ENCODE measurements around the gene UBR7. TPM values are rescaled to one million over a fixed set of nuclear protein-coding genes. Genes with fewer than 3 reads are reported as not detected.

The UBR7 gene
- total RNA-seq, 2 experiments from 2014 or later: 38.5 to 39.7 TPM

- no peaks in the 10 kb centered on the region for H3K27me3 Mint-ChIP-seq
- H3K36me3 Mint-ChIP-seq (ENCODE audit: low read depth): peaks cover 35% of the 10 kb centered on the region
These were observed 20.6 kb upstream of the UBR7 start for GRCh38 chr14:93186466-93186865.

GRCh38 chr14:93186956-93187355 is 20.1 kb upstream of the UBR7 start:
- intact Hi-C loops (cut with micrococcal nuclease): no loop called here
- no peaks in the 10 kb centered on the region for H3K9me3 Mint-ChIP-seq
- peaks cover 31% of the 10 kb centered on the region for H3K36me3 Mint-ChIP-seq (ENCODE audit: low read depth)
- CTCF ChIA-PET: interaction anchor here (0.5 to 1.6 kb wide), 3 partner anchors 8 to 18 kb away, joined by 3 to 4 read pairs (median 4); no protein-coding TSS in a partner anchor
- TF ChIP-seq CTCF (IDR thresholded peaks at IDR 0.05): no peak
- no peaks in the 10 kb centered on the region for H3K27me3 Mint-ChIP-seq
- peaks cover 41% of the 10 kb centered on the region for H3K4me1 Mint-ChIP-seq (ENCODE audit: low read depth)
- no peak for ATAC-seq
- peak overlapping the region; percentile 48 for H3K27ac Mint-ChIP-seq
- H3K4me3 Mint-ChIP-seq: no peak overlapping the region
- no peak for DNase-seq
- POLR2A ChIA-PET: interaction anchor here (1.2 kb wide), 1 partner anchor 10 kb away, joined by 4 read pairs; no protein-coding TSS in a partner anchor

More at GRCh38 chr14:93186466-93186865, 20.6 kb upstream of the UBR7 start:
- no peaks in the 10 kb centered on the region for H3K9me3 Mint-ChIP-seq
- H3K4me3 Mint-ChIP-seq: peak overlapping the region; percentile 64
- ChIA-PET CTCF (interaction anchor here (0.5 to 1.6 kb wide), 3 partner anchors 8 to 19 kb away, joined by 3 to 4 read pairs (median 4); no protein-coding TSS in a partner anchor), POLR2A (interaction anchor here (1.2 kb wide), 1 partner anchor 11 kb away, joined by 4 read pairs; no protein-coding TSS in a partner anchor)
- H3K4me1 Mint-ChIP-seq (ENCODE audit: low read depth): peaks cover 43% of the 10 kb centered on the region
- ATAC-seq (no peak), DNase-seq (no peak)
- intact Hi-C loops (cut with micrococcal nuclease): no loop called here
- no peak for TF ChIP-seq CTCF (IDR thresholded peaks at IDR 0.05)
- peak overlapping the region; percentile 65 for H3K27ac Mint-ChIP-seq

- H3K36me3 Mint-ChIP-seq (ENCODE audit: low read depth): peaks cover 10% of the 10 kb centered on the region
- no peaks in the 10 kb centered on the region for H3K4me1 Mint-ChIP-seq (ENCODE audit: low read depth)
- H3K4me3 Mint-ChIP-seq: no peak overlapping the region
- ChIA-PET POLR2A (interaction anchor here (0.8 to 1.1 kb wide), 3 partner anchors 9 to 11 kb away, joined by 3 to 4 read pairs (median 3); partner anchors contain the start of genes LYSET and MOAP1), CTCF (interaction anchor here (0.7 to 2.0 kb wide), 3 partner anchors 9 to 82 kb away, joined by 3 to 5 read pairs (median 5); partner anchors contain the start of genes LYSET and MOAP1)
- H3K27ac Mint-ChIP-seq: no peak overlapping the region
- no peaks in the 10 kb centered on the region for H3K27me3 Mint-ChIP-seq
- DNase-seq (no peak), ATAC-seq (no peak)
- H3K9me3 Mint-ChIP-seq: no peaks in the 10 kb centered on the region
- intact Hi-C loops (cut with micrococcal nuclease): no loop called here
- TF ChIP-seq CTCF (IDR thresholded peaks at IDR 0.05): no peak
These were observed 11.6 kb upstream of the UBR7 start for GRCh38 chr14:93195316-93195999.

- POLR2A ChIA-PET: interaction anchor here (0.6 kb wide), 1 partner anchor 1639 kb away, joined by 3 read pairs; no protein-coding TSS in a partner anchor
These were observed 8.0 kb upstream of the UBR7 start for GRCh38 chr14:93199031-93199430.

More at GRCh38 chr14:93199031-93199430, 8.0 kb upstream of the UBR7 start:
- TF ChIP-seq CTCF (IDR thresholded peaks at IDR 0.05): no peak
- DNase-seq: no peak
- Mint-ChIP-seq H3K4me3 (no peak overlapping the region), H3K9me3 (no peaks in the 10 kb centered on the region), H3K27ac (no peak overlapping the region), H3K4me1 (ENCODE audit: low read depth) (peaks cover 3% of the 10 kb centered on the region), H3K36me3 (ENCODE audit: low read depth) (peaks cover 12% of the 10 kb centered on the region), H3K27me3 (no peaks in the 10 kb centered on the region)
- CTCF ChIA-PET: interaction anchor here (0.9 to 1.5 kb wide), 3 partner anchors 15 to 86 kb away, joined by 3 to 6 read pairs (median 5); partner anchors contain the start of genes LYSET and MOAP1
- no peak for ATAC-seq
- intact Hi-C loops (cut with micrococcal nuclease): no loop called here
